Activated CD8-positive, alpha-beta T cell treated with anti-CD3 and anti-CD28 coated beads, Interleukin-2, amount 10 ng/mL, durations not matched to agents 7 days and 5 days (primary cell): ENCODE measurements around the gene COL9A2. TPM values are rescaled to one million over a fixed set of nuclear protein-coding genes. Genes with fewer than 3 reads are reported as not detected.
"Not testable (repeated sequence)": the region's sequence is repeated elsewhere in the genome, so short reads cannot be mapped to it uniquely, and the experiment has no call there.

Experiments
- ATAC-seq: fragments of 150-1000 bp; cut with Tn5 transposase; one replicate; pipeline ENCODE4 v1.10.0; 2021; ENCODE audit warnings: moderate library complexity
- CTCF ChIA-PET: fragments of 350-600 bp; sonication (Branson Sonifier 250); formaldehyde crosslinking; loops from one replicate; lab custom pipeline; 2021; ENCODE audit warnings: antibody characterized with exemption; lab: Charles Lee
- POLR2A ChIA-PET: fragments of 350-600 bp; sonication (Branson Sonifier 250); formaldehyde crosslinking; loops from one replicate; lab custom pipeline; 2021; ENCODE audit warnings: antibody characterized with exemption; lab: Charles Lee
- DNase-seq: peaks from one replicate; pipeline ENCODE4 v3.0.0-alpha.2; 2020
- H3K27ac Mint-ChIP-seq: one replicate; pipeline ENCODE4 v1.8.0; 2021; ENCODE audit warnings: mild to moderate bottlenecking, mixed read lengths
- H3K27me3 Mint-ChIP-seq: one replicate; pipeline ENCODE4 v1.8.0; 2021; ENCODE audit warnings: low read depth, mixed read lengths
- H3K36me3 Mint-ChIP-seq: one replicate; pipeline ENCODE4 v1.8.0; 2021; ENCODE audit warnings: low read depth, mixed read lengths
- H3K4me1 Mint-ChIP-seq: one replicate; pipeline ENCODE4 v1.8.0; 2021; ENCODE audit warnings: low read depth, mixed read lengths
- H3K4me3 Mint-ChIP-seq: one replicate; pipeline ENCODE4 v1.8.0; 2021; ENCODE audit warnings: mild to moderate bottlenecking, mixed read lengths
- H3K9me3 Mint-ChIP-seq: one replicate; pipeline ENCODE4 v1.8.0; 2022; ENCODE audit warnings: mixed read lengths; ENCODE audit not compliant: insufficient read depth
- total RNA-seq, 2 experiments: library from RNA; stranded (reverse); gene quantifications; one replicate each; pipeline ENCODE4 v1.2.3, GENCODE V29; 2021

The COL9A2 gene
- total RNA-seq, 2 experiments from 2014 or later: 2.4 to 2.5 TPM

GRCh38 chr1:40350391-40350790 is 33.3 kb upstream of the COL9A2 start:
- no peak overlapping the region for H3K4me3 Mint-ChIP-seq
- no peak for DNase-seq

GRCh38 chr1:40344597-40344996 is 27.5 kb upstream of the COL9A2 start:
- H3K4me1 Mint-ChIP-seq: peaks cover 47% of the 10 kb centered on the region
- ChIA-PET POLR2A (interaction anchor here (0.7 to 1.6 kb wide), 4 partner anchors 28 to 41 kb away, joined by 3 to 7 read pairs (median 4); no protein-coding TSS in a partner anchor), CTCF (interaction anchor here (0.8 to 11.6 kb wide), 7 partner anchors 10 to 260 kb away, joined by 3 to 200 read pairs (median 9); partner anchors contain the start of gene SMAP2)
- H3K4me3 Mint-ChIP-seq: peak overlapping the region; percentile 30
- H3K9me3 Mint-ChIP-seq: no peaks in the 10 kb centered on the region
- DNase-seq (no peak), ATAC-seq (peak; percentile 55)
- H3K27ac Mint-ChIP-seq: no peak overlapping the region
- H3K36me3 Mint-ChIP-seq: no peaks in the 10 kb centered on the region
- H3K27me3 Mint-ChIP-seq: no peaks in the 10 kb centered on the region

More at GRCh38 chr1:40350391-40350790, 33.3 kb upstream of the COL9A2 start:
- no peak for ATAC-seq
- H3K4me1 Mint-ChIP-seq: no peaks in the 10 kb centered on the region
- CTCF ChIA-PET: interaction anchor here (1.8 kb wide), 1 partner anchor 11 kb away, joined by 10 read pairs; no protein-coding TSS in a partner anchor
- H3K27me3 Mint-ChIP-seq: no peaks in the 10 kb centered on the region
- POLR2A ChIA-PET: no interaction called here
- H3K9me3 Mint-ChIP-seq: no peaks in the 10 kb centered on the region
- no peaks in the 10 kb centered on the region for H3K36me3 Mint-ChIP-seq
- H3K27ac Mint-ChIP-seq: no peak overlapping the region

GRCh38 chr1:40342381-40342717 is 25.3 kb upstream of the COL9A2 start:
- ATAC-seq, H3K9me3 Mint-ChIP-seq, H3K27me3 Mint-ChIP-seq, H3K4me3 Mint-ChIP-seq, H3K36me3 Mint-ChIP-seq, DNase-seq: not testable (repeated sequence)
- POLR2A ChIA-PET: interaction anchor here (0.7 to 2.4 kb wide), 8 partner anchors 32 to 302 kb away, joined by 3 to 18 read pairs (median 5); partner anchors contain the start of genes CAP1 and SMAP2
- CTCF ChIA-PET: interaction anchor here (1.1 to 11.6 kb wide), 14 partner anchors 22 to 265 kb away, joined by 3 to 200 read pairs (median 13); partner anchors contain the start of genes COL9A2 and SMAP2
- Mint-ChIP-seq H3K27ac (peak overlapping the region; percentile 40), H3K4me1 (peaks cover 57% of the 10 kb centered on the region)

GRCh38 chr1:40341491-40342380 is 24.6 kb upstream of the COL9A2 start:
- no peaks in the 10 kb centered on the region for H3K9me3 Mint-ChIP-seq
- H3K4me1 Mint-ChIP-seq: peaks cover 57% of the 10 kb centered on the region
- peak overlapping the region; percentile 50 for H3K27ac Mint-ChIP-seq
- H3K27me3 Mint-ChIP-seq: no peaks in the 10 kb centered on the region
- DNase-seq (peak; percentile 31), ATAC-seq (peak; percentile 35)
- ChIA-PET CTCF (interaction anchor here (0.6 to 11.6 kb wide), 21 partner anchors 10 to 309 kb away, joined by 3 to 200 read pairs (median 5); partner anchors contain the start of genes COL9A2, SMAP2 and ZFP69B), POLR2A (interaction anchor here (0.8 to 2.4 kb wide), 10 partner anchors 26 to 302 kb away, joined by 3 to 18 read pairs (median 4); partner anchors contain the start of genes CAP1 and SMAP2)
- H3K4me3 Mint-ChIP-seq: no peak overlapping the region
- no peaks in the 10 kb centered on the region for H3K36me3 Mint-ChIP-seq

GRCh38 chr1:40339420-40340323 is 22.6 kb upstream of the COL9A2 start:
- Mint-ChIP-seq H3K9me3 (no peaks in the 10 kb centered on the region), H3K4me1 (peaks cover 51% of the 10 kb centered on the region), H3K27me3 (no peaks in the 10 kb centered on the region), H3K4me3 (no peak overlapping the region), H3K36me3 (no peaks in the 10 kb centered on the region), H3K27ac (peak overlapping the region; percentile 58)
- ATAC-seq: no peak
- DNase-seq: no peak
- ChIA-PET POLR2A (interaction anchor here (0.9 to 2.8 kb wide), 4 partner anchors 16 to 187 kb away, joined by 3 to 14 read pairs (median 11); partner anchors contain the start of gene SMAP2), CTCF (interaction anchor here (0.5 to 11.6 kb wide), 80 partner anchors 8 to 538 kb away, joined by 3 to 262 read pairs (median 6); partner anchors contain the start of genes COL9A2, PPT1, RLF and SMAP2)

- H3K36me3 Mint-ChIP-seq: no peaks in the 10 kb centered on the region
- no peaks in the 10 kb centered on the region for H3K9me3 Mint-ChIP-seq
- ChIA-PET POLR2A (interaction anchor here (0.7 to 2.8 kb wide), 6 partner anchors 15 to 186 kb away, joined by 3 to 14 read pairs (median 6); partner anchors contain the start of gene SMAP2), CTCF (interaction anchor here (0.6 to 11.6 kb wide), 91 partner anchors 8 to 539 kb away, joined by 3 to 262 read pairs (median 5); partner anchors contain the start of genes COL9A2, PPT1, RLF and SMAP2)
- peak overlapping the region; percentile 59 for H3K27ac Mint-ChIP-seq
- ATAC-seq: peak; percentile 91
- peak; percentile 92 for DNase-seq
- H3K27me3 Mint-ChIP-seq: no peaks in the 10 kb centered on the region
- H3K4me3 Mint-ChIP-seq: peak overlapping the region; percentile 32
- H3K4me1 Mint-ChIP-seq: peaks cover 45% of the 10 kb centered on the region
Observed at GRCh38 chr1:40338745-40339419, 21.8 kb upstream of the COL9A2 start.

GRCh38 chr1:40337443-40337842 is 20.4 kb upstream of the COL9A2 start:
- Mint-ChIP-seq H3K4me3 (no peak overlapping the region), H3K27ac (no peak overlapping the region), H3K36me3 (no peaks in the 10 kb centered on the region), H3K9me3 (no peaks in the 10 kb centered on the region), H3K4me1 (peaks cover 39% of the 10 kb centered on the region), H3K27me3 (peaks cover 2% of the 10 kb centered on the region)
- DNase-seq: no peak
- no peak for ATAC-seq
- ChIA-PET CTCF (interaction anchor here (0.7 to 11.6 kb wide), 28 partner anchors 10 to 259 kb away, joined by 3 to 262 read pairs (median 11); partner anchors contain the start of gene COL9A2), POLR2A (interaction anchor here (0.6 to 2.8 kb wide), 4 partner anchors 36 to 857 kb away, joined by 3 to 14 read pairs (median 11); partner anchors contain the start of gene SMAP2)

- H3K4me1 Mint-ChIP-seq: no peaks in the 10 kb centered on the region
- DNase-seq (no peak), ATAC-seq (no peak)
- H3K27ac Mint-ChIP-seq: no peak overlapping the region
- no peaks in the 10 kb centered on the region for H3K36me3 Mint-ChIP-seq
- peaks cover 5% of the 10 kb centered on the region for H3K27me3 Mint-ChIP-seq
- POLR2A ChIA-PET: no interaction called here
- CTCF ChIA-PET: no interaction called here
- no peaks in the 10 kb centered on the region for H3K9me3 Mint-ChIP-seq
- H3K4me3 Mint-ChIP-seq: no peak overlapping the region
Observed at GRCh38 chr1:40332695-40333094, 15.6 kb upstream of the COL9A2 start.

GRCh38 chr1:40331403-40331802 is 14.3 kb upstream of the COL9A2 start:
- CTCF ChIA-PET: interaction anchor here (0.6 to 1.2 kb wide), 2 partner anchors 40 to 179 kb away, joined by 3 to 4 read pairs; no protein-coding TSS in a partner anchor
- POLR2A ChIA-PET, H3K27ac Mint-ChIP-seq, H3K4me3 Mint-ChIP-seq, H3K36me3 Mint-ChIP-seq, DNase-seq, ATAC-seq, H3K27me3 Mint-ChIP-seq, H3K9me3 Mint-ChIP-seq, H3K4me1 Mint-ChIP-seq: not testable (repeated sequence)

- no peak overlapping the region for H3K27ac Mint-ChIP-seq
- H3K27me3 Mint-ChIP-seq: peaks cover 30% of the 10 kb centered on the region
- H3K36me3 Mint-ChIP-seq: no peaks in the 10 kb centered on the region
- ATAC-seq (no peak), DNase-seq (no peak)
- no peaks in the 10 kb centered on the region for H3K9me3 Mint-ChIP-seq
- no peak overlapping the region for H3K4me3 Mint-ChIP-seq
- peaks cover 39% of the 10 kb centered on the region for H3K4me1 Mint-ChIP-seq
- CTCF ChIA-PET: interaction anchor here (1.1 to 12.0 kb wide), 6 partner anchors 9 to 175 kb away, joined by 3 to 191 read pairs (median 5); no protein-coding TSS in a partner anchor
- POLR2A ChIA-PET: interaction anchor here (0.6 kb wide), 1 partner anchor 116 kb away, joined by 3 read pairs; no protein-coding TSS in a partner anchor
Observed at GRCh38 chr1:40318970-40319621, 2.0 kb upstream of the COL9A2 start.
